Endothelial cell of umbilical vein (primary cell): ENCODE results near the gene MAGIX. TPM values are rescaled to one million over a fixed set of nuclear protein-coding genes. Genes with fewer than 3 reads are reported as not detected.

Source experiments
- BruUV-seq: library from RNA; stranded (reverse); fragments of 400-500 nt; replicated peaks from 2 replicates; lab custom pipeline; 2021; lab: Mats Ljungman, UMichigan
- CTCF ChIA-PET: fragments of 300-600, 350-600 bp; sonication (Branson Sonifier 250); formaldehyde crosslinking; loops from one replicate; lab custom pipeline; 2021; ENCODE audit warnings: antibody characterized with exemption, inconsistent platforms; lab: Charles Lee
- POLR2A ChIA-PET: fragments of 300-600, 350-600 bp; sonication (Branson Sonifier 250); formaldehyde crosslinking; loops from one replicate; lab custom pipeline; 2021; ENCODE audit warnings: antibody characterized with exemption, inconsistent platforms; lab: Charles Lee
- DNase-seq: peaks from one replicate; pipeline ENCODE4 v3.0.0-alpha.2; 2011; ENCODE audit warnings: low read depth, low spot score
- FAIRE-seq: peaks from 2 replicates; lab custom pipeline; 2011; peaks lifted over from hg19 to GRCh38; lab: Jason Lieb, UNC
- H2AFZ ChIP-seq: 2 replicates; pipeline ENCODE4 v1.6.0; 2012; ENCODE audit warnings: low read depth, low read length, control low read depth, inconsistent platforms
- H3K27ac ChIP-seq: 2 replicates; pipeline ENCODE4 v1.5.1; 2011; ENCODE audit warnings: low read depth, mild to moderate bottlenecking, control low read depth, low read length, moderate library complexity; ENCODE audit not compliant: insufficient read depth
- H3K27me3 ChIP-seq, 2 experiments: 2 replicates each; pipeline versions ENCODE4 v1.6.0 to v1.6.1; 2011; ENCODE audit warnings: low read length in 2 of 2, mixed read lengths in 1 of 2; ENCODE audit not compliant: control insufficient read depth in 2 of 2, insufficient read depth in 2 of 2
- H3K36me3 ChIP-seq, 2 experiments: 2 replicates in 1 of 2; 3 replicates in 1 of 2; pipeline ENCODE4 v1.5.1; 2011; ENCODE audit warnings: low read length in 2 of 2, mild to moderate bottlenecking in 1 of 2, moderate library complexity in 1 of 2; ENCODE audit not compliant: control insufficient read depth in 2 of 2, insufficient read depth in 2 of 2; ENCODE audit errors: extremely low read depth in 1 of 2
- H3K4me1 ChIP-seq: 3 replicates; pipeline ENCODE4 v1.5.1; 2011; ENCODE audit warnings: mild to moderate bottlenecking, low read length; ENCODE audit not compliant: control insufficient read depth, insufficient read depth; ENCODE audit errors: extremely low read depth
- H3K4me2 ChIP-seq: 2 replicates; pipeline ENCODE4 v1.6.1; 2011; ENCODE audit warnings: low read length, control low read depth, mixed read lengths; ENCODE audit not compliant: insufficient read depth
- H3K4me3 ChIP-seq, 3 experiments: fragments of 200-600 bp in 1 of 3; sonication (generic), shearing (Covaris generic) in 1 of 3; replicated peaks in 1 of 3; 2 replicates each; pipeline ENCODE4 v1.5.1; 2011 to 2016; ENCODE audit warnings: control low read depth in 3 of 3, low read length in 3 of 3, mild to moderate bottlenecking in 2 of 3, inconsistent platforms in 1 of 3, low read depth in 1 of 3, moderate library complexity in 1 of 3; ENCODE audit not compliant: insufficient read depth in 1 of 3
- H3K79me2 ChIP-seq: 2 replicates; pipeline ENCODE4 v1.6.0; 2012; ENCODE audit warnings: low read length, inconsistent platforms; ENCODE audit not compliant: control insufficient read depth, insufficient read depth
- H3K9ac ChIP-seq: replicated peaks from 2 replicates; pipeline ENCODE3; 2011; ENCODE audit warnings: low read length, control low read depth; ENCODE audit not compliant: insufficient read depth; ENCODE audit errors: extremely low read depth
- H3K9me1 ChIP-seq: replicated peaks from 3 replicates; pipeline ENCODE4 v1.6.0; 2011; ENCODE audit warnings: mild to moderate bottlenecking, low read length; ENCODE audit not compliant: control insufficient read depth, insufficient read depth; ENCODE audit errors: extremely low read depth
- H3K9me3 ChIP-seq: replicated peaks from 2 replicates; pipeline ENCODE4 v1.5.1; 2012; ENCODE audit warnings: low read length, inconsistent platforms; ENCODE audit not compliant: control insufficient read depth, insufficient read depth
- H4K20me1 ChIP-seq: replicated peaks from 2 replicates; pipeline ENCODE3; 2011; ENCODE audit warnings: mild to moderate bottlenecking, low read length; ENCODE audit not compliant: control insufficient read depth, insufficient read depth; ENCODE audit errors: extremely low read depth
- EZH2 ChIP-seq: IDR thresholded peaks from 2 replicates; pipeline ENCODE4 v1.6.1; 2012; ENCODE audit warnings: borderline replicate concordance, low read depth, mild to moderate bottlenecking, moderate library complexity, low read length, inconsistent platforms; ENCODE audit not compliant: severe bottlenecking
- FOS ChIP-seq: IDR thresholded peaks from 2 replicates; pipeline ENCODE4 v1.6.1; 2011; ENCODE audit warnings: mild to moderate bottlenecking, low read length, moderate library complexity, borderline replicate concordance; ENCODE audit not compliant: insufficient read depth
- GATA2 ChIP-seq: IDR thresholded peaks from 2 replicates; pipeline ENCODE4 v1.7.0; 2011; ENCODE audit warnings: low read depth, mild to moderate bottlenecking, moderate library complexity, mixed read lengths, low read length; ENCODE audit not compliant: insufficient read length, insufficient read depth
- JUN ChIP-seq: IDR thresholded peaks from 2 replicates; pipeline ENCODE4 v1.6.1; 2011; ENCODE audit warnings: borderline replicate concordance, low read depth; ENCODE audit not compliant: insufficient read length, insufficient read depth
- MYC ChIP-seq: IDR thresholded peaks from one replicate; pipeline ENCODE4 v1.6.1; 2011; ENCODE audit warnings: mild to moderate bottlenecking, low read depth, low read length
- POLR2A ChIP-seq: IDR thresholded peaks from 2 replicates; pipeline ENCODE4 v1.6.1; 2012; ENCODE audit warnings: low read depth, mild to moderate bottlenecking, control low read depth, low read length
- POLR2AphosphoS5 ChIP-seq: IDR thresholded peaks from 2 replicates; pipeline ENCODE4 v1.6.1; 2012; ENCODE audit warnings: low read depth, mild to moderate bottlenecking, control low read depth, low read length, moderate library complexity; ENCODE audit not compliant: insufficient read depth
- dilution Hi-C: fragments of 300-500 bp; cut with MboI; formaldehyde crosslinking; loops from one replicate; pipeline ENCODE4 v1.15.0; 2019; ENCODE audit warnings: low sequenced_read_pairs; ENCODE audit not compliant: extremely low pct_ligation_motif_present
- intact Hi-C: fragments of 100-400 bp; cut with micrococcal nuclease; formaldehyde crosslinking; loops from one replicate; pipeline ENCODE4 v1.10.0; 2022
- polyA plus RNA-seq, 4 experiments: library from polyadenylated mRNA; depleted of rRNA in 3 of 4; stranded (reverse) in 3 of 4; unstranded in 1 of 4; fragments of >200 nt; gene quantifications; 2 replicates each; pipeline versions ENCODE4 v1.2.1 to v1.2.3, GENCODE V29; 2011 to 2012; ENCODE audit warnings: missing spikeins in 1 of 4
- total RNA-seq: library from RNA; stranded (reverse); gene quantifications from 2 replicates; pipeline ENCODE4 v1.2.3, GENCODE V29; 2021
- TF ChIP-seq, protein P1 (sequence below): IDR thresholded peaks from 2 replicates; pipeline ENCODE4 v1.6.1; 2011; ENCODE audit not compliant: insufficient read depth, insufficient read length
- TF ChIP-seq, protein P2 (sequence below), 2 donors: IDR thresholded peaks; 1 replicate in 1 of 2; 2 replicates in 1 of 2; pipeline ENCODE4 v1.5.1; 2011; ENCODE audit warnings: low read length in 2 of 2, mild to moderate bottlenecking in 2 of 2, moderate library complexity in 2 of 2, control low read depth in 1 of 2, inconsistent platforms in 1 of 2, low read depth in 1 of 2; ENCODE audit not compliant: insufficient read depth in 1 of 2; ENCODE audit errors: extremely low read depth in 1 of 2

MAGIX gene
- total and polyA plus RNA-seq, 2 donors (not counting 3 experiments of a cell fraction or from before 2014, with no cell fraction given): 0.77 to 0.88 TPM

DNA sequence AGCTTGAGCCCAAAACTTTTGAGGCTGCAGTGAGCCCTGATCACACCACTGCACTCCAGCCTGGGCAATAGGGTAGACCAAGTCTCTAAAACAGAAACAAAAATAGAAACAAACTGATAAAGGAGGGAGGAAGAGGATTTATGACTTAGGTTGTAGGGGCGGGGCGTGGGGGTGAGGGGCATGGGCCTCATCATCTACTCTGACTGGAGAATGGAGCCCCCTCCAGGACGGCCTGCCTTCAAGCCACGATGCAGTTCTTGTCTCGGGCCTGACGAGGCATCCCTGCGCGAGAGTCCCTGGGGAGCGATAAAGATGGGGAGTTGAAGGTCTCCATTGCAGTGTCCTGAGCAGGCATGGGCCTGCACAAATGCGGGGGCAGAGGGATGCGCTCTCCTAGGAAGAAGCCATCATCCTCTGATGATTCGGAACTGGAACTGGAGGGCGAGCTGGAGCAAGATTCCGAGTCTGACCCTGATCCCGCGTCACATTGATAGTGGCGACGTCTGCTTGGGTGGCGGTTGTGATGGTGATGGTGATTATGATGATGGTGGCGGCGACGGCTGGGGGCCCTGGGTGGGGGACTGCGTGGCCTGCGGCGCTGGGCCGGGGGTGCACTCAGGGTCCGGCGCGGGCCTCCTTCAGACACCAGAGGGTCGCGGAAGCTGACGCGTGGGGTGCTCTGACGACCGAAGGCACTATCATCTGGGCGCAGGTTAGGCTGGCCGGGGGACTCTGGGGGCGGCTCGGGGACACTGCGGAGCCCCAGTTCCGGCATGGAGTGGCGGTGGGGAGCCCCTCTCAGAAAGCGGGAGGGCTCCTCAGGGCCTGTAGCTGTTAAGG lies 13.1 kb downstream of the MAGIX start:
- POLR2A ChIA-PET: no interaction called here
- H3K36me3 ChIP-seq: peaks cover 0 to 4% of the 10 kb centered on the region in 2 experiments
- TF ChIP-seq, protein P1, sequence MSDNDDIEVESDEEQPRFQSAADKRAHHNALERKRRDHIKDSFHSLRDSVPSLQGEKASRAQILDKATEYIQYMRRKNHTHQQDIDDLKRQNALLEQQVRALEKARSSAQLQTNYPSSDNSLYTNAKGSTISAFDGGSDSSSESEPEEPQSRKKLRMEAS: no peak
- TF ChIP-seq GATA2: no peak
- TF ChIP-seq POLR2AphosphoS5: no peak
- TF ChIP-seq MYC: no peak
- TF ChIP-seq EZH2: no peak
- TF ChIP-seq, protein P2, sequence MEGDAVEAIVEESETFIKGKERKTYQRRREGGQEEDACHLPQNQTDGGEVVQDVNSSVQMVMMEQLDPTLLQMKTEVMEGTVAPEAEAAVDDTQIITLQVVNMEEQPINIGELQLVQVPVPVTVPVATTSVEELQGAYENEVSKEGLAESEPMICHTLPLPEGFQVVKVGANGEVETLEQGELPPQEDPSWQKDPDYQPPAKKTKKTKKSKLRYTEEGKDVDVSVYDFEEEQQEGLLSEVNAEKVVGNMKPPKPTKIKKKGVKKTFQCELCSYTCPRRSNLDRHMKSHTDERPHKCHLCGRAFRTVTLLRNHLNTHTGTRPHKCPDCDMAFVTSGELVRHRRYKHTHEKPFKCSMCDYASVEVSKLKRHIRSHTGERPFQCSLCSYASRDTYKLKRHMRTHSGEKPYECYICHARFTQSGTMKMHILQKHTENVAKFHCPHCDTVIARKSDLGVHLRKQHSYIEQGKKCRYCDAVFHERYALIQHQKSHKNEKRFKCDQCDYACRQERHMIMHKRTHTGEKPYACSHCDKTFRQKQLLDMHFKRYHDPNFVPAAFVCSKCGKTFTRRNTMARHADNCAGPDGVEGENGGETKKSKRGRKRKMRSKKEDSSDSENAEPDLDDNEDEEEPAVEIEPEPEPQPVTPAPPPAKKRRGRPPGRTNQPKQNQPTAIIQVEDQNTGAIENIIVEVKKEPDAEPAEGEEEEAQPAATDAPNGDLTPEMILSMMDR (IDR thresholded peaks at IDR 0.05; ENCODE audit: extremely low read depth in 1 of 2, insufficient read depth in 1 of 2, low read depth in 1 of 2, low read length in 2 of 2): no peak
- TF ChIP-seq FOS: no peak
- no peak for TF ChIP-seq POLR2A
- TF ChIP-seq JUN: no peak
- H4K20me1 ChIP-seq: no peaks in the 10 kb centered on the region
- no peaks in the 10 kb centered on the region for H3K27me3 ChIP-seq
- H3K79me2 ChIP-seq: peaks cover 25% of the 10 kb centered on the region
- no peak overlapping the region for H3K27ac ChIP-seq
- H2AFZ ChIP-seq: no peak overlapping the region
- CTCF ChIA-PET: interaction anchor here (0.6 kb wide), 1 partner anchor 8 kb away, joined by 3 read pairs; no protein-coding TSS in a partner anchor
- no peak overlapping the region for H3K4me2 ChIP-seq
- no peak for DNase-seq
- H3K9me1 ChIP-seq: no peaks in the 10 kb centered on the region
- no peak overlapping the region for H3K9ac ChIP-seq
- no peaks in the 10 kb centered on the region for H3K9me3 ChIP-seq
- no peak overlapping the region for H3K4me3 ChIP-seq
- intact Hi-C loops (no loop called here), dilution Hi-C loops (no loop called here)
- no peak for FAIRE-seq
- H3K4me1 ChIP-seq: peaks cover 9% of the 10 kb centered on the region
- BruUV-seq: no TSS peak
